Neural cell (in vitro differentiated cells): Measurements from ENCODE around the gene CCDC182. TPM values are rescaled to one million over a fixed set of nuclear protein-coding genes. Genes with fewer than 3 reads are reported as not detected.

Source experiments
- H2AFZ ChIP-seq: fragments of 200-600, 300-800 bp; sonication (generic), shearing (Covaris generic); 2 replicates; pipeline ENCODE4 v1.6.0; 2014; ENCODE audit warnings: low read depth, mild to moderate bottlenecking, antibody characterized with exemption, low read length, moderate library complexity
- H3F3A ChIP-seq: fragments of 200-600 bp; shearing (Covaris generic); 2 replicates; pipeline ENCODE4 v1.6.1; 2016; ENCODE audit warnings: mild to moderate bottlenecking, moderate library complexity, mixed read lengths, antibody characterized with exemption, low read length; ENCODE audit not compliant: insufficient read depth, poor library complexity, severe bottlenecking
- H3K27ac ChIP-seq: fragments of 200-600, 300-800 bp; sonication (generic), shearing (Covaris generic); 2 replicates; pipeline ENCODE4 v1.5.1; 2014; ENCODE audit warnings: mild to moderate bottlenecking, low read length, moderate library complexity
- H3K27me3 ChIP-seq: fragments of 300-800, 200-600 bp; sonication (generic), shearing (Covaris generic); 2 replicates; pipeline ENCODE4 v1.6.0; 2014; ENCODE audit warnings: mild to moderate bottlenecking, low read depth, low read length, moderate library complexity; ENCODE audit not compliant: insufficient read depth
- H3K36me3 ChIP-seq: fragments of 300-800, 200-600 bp; sonication (generic), shearing (Covaris generic); 2 replicates; pipeline ENCODE4 v1.5.1; 2014; ENCODE audit warnings: mild to moderate bottlenecking, antibody characterized with exemption, low read length, moderate library complexity; ENCODE audit not compliant: insufficient read depth
- H3K4me2 ChIP-seq: fragments of 300-800, 200-600 bp; sonication (generic), shearing (Covaris generic); 2 replicates; pipeline ENCODE4 v1.6.0; 2014; ENCODE audit warnings: mild to moderate bottlenecking, low read length
- H3K4me3 ChIP-seq: fragments of 300-800, 200-600 bp; sonication (generic), shearing (Covaris generic); 2 replicates; pipeline ENCODE4 v1.5.1; 2014; ENCODE audit warnings: mild to moderate bottlenecking, low read length, moderate library complexity
- H3K79me2 ChIP-seq: fragments of 200-600 bp; shearing (Covaris generic); replicated peaks from 2 replicates; pipeline ENCODE4 v1.6.0; 2014; ENCODE audit warnings: mild to moderate bottlenecking, low read length, moderate library complexity; ENCODE audit not compliant: insufficient read depth
- H3K9ac ChIP-seq: fragments of 300-800, 200-600 bp; sonication (generic), shearing (Covaris generic); 2 replicates; pipeline ENCODE4 v1.6.1; 2016; ENCODE audit warnings: mild to moderate bottlenecking, low read length, mixed read lengths
- H3K9me2 ChIP-seq: fragments of 200-600 bp; shearing (Covaris generic); 2 replicates; pipeline ENCODE4 v1.6.1; 2016; ENCODE audit warnings: mild to moderate bottlenecking, low read length, mixed read lengths; ENCODE audit not compliant: insufficient read depth
- H3K9me3 ChIP-seq: fragments of 200-600, 300-800 bp; sonication (generic), shearing (Covaris generic); 2 replicates; pipeline ENCODE4 v1.6.1; 2016; ENCODE audit warnings: mild to moderate bottlenecking, mixed run types, low read length, moderate library complexity, mixed read lengths
- H4K20me1 ChIP-seq: fragments of 200-600 bp; shearing (Covaris generic); 2 replicates; pipeline ENCODE4 v1.6.1; 2016; ENCODE audit warnings: mild to moderate bottlenecking, mixed run types; ENCODE audit not compliant: insufficient read depth
- CTCF ChIP-seq: fragments of 450-650 bp; IDR thresholded peaks from 2 replicates; pipeline ENCODE4 v1.5.1; 2014; ENCODE audit warnings: antibody characterized with exemption, mild to moderate bottlenecking, moderate library complexity; ENCODE audit not compliant: poor library complexity, severe bottlenecking
- EP300 ChIP-seq: fragments of 450-650 bp; conservative IDR thresholded peaks from 2 replicates; pipeline ENCODE4 v1.6.1; 2014; ENCODE audit warnings: antibody characterized with exemption, mild to moderate bottlenecking, moderate library complexity; ENCODE audit not compliant: poor library complexity, severe bottlenecking
- EZH2 ChIP-seq: fragments of 200-600, 300-800 bp; shearing (Covaris generic), sonication (generic); IDR thresholded peaks from 2 replicates; pipeline ENCODE4 v1.6.1; 2014; ENCODE audit warnings: antibody characterized with exemption, low read length, borderline replicate concordance, mild to moderate bottlenecking; ENCODE audit not compliant: insufficient read depth, poor library complexity, severe bottlenecking
- MXI1 ChIP-seq: fragments of 450-650 bp; conservative IDR thresholded peaks from 2 replicates; pipeline ENCODE4 v1.6.1; 2014; ENCODE audit warnings: antibody characterized with exemption, mild to moderate bottlenecking; ENCODE audit not compliant: poor library complexity, severe bottlenecking
- POLR2AphosphoS5 ChIP-seq: IDR thresholded peaks from 2 replicates; pipeline ENCODE4 v1.6.1; 2012
- RAD21 ChIP-seq: fragments of 450-650 bp; conservative IDR thresholded peaks from 2 replicates; pipeline ENCODE4 v1.6.1; 2014; ENCODE audit warnings: antibody characterized with exemption, mild to moderate bottlenecking, moderate library complexity
- REST ChIP-seq: IDR thresholded peaks from 2 replicates; pipeline ENCODE4 v1.6.1; 2012; ENCODE audit warnings: borderline replicate concordance
- SMC3 ChIP-seq: fragments of 450-650 bp; conservative IDR thresholded peaks from 2 replicates; pipeline ENCODE4 v1.6.1; 2014; ENCODE audit warnings: antibody characterized with exemption, mild to moderate bottlenecking, moderate library complexity; ENCODE audit not compliant: poor library complexity
- TAF1 ChIP-seq: IDR thresholded peaks from 2 replicates; pipeline ENCODE4 v1.6.1; 2012; ENCODE audit warnings: low read depth
- polyA plus RNA-seq: library from polyadenylated mRNA; depleted of rRNA; stranded (reverse); fragments of >200 nt; gene quantifications from 2 replicates; pipeline ENCODE4 v1.2.3, GENCODE V29; 2014

CCDC182 gene
- polyA plus RNA-seq, 1 donor from 2014 or later: not detected

- H3K36me3 ChIP-seq: no peaks in the 10 kb centered on the region
- H4K20me1 ChIP-seq: no peaks in the 10 kb centered on the region
- H3K27me3 ChIP-seq: no peaks in the 10 kb centered on the region
- H3K9me3 ChIP-seq: no peaks in the 10 kb centered on the region
- no peak overlapping the region for H3K4me3 ChIP-seq
- H3K9me2 ChIP-seq: no peaks in the 10 kb centered on the region
- no peak overlapping the region for H3K4me2 ChIP-seq
- no peak overlapping the region for H2AFZ ChIP-seq
- no peak overlapping the region for H3K9ac ChIP-seq
- no peak for TF ChIP-seq RAD21
- no peak for TF ChIP-seq EP300
- no peak for TF ChIP-seq SMC3
- TF ChIP-seq TAF1: no peak
- TF ChIP-seq EZH2: no peak
- TF ChIP-seq REST: no peak
- no peak for TF ChIP-seq CTCF
- no peak for TF ChIP-seq POLR2AphosphoS5
- TF ChIP-seq MXI1: no peak
- no peaks in the 10 kb centered on the region for H3F3A ChIP-seq
- no peaks in the 10 kb centered on the region for H3K79me2 ChIP-seq
- no peak overlapping the region for H3K27ac ChIP-seq
Measured at GRCh38 chr17:57752031-57752905, 7.2 kb upstream of the CCDC182 start.

- no peak overlapping the region for H3K27ac ChIP-seq
- H3K9me2 ChIP-seq: no peaks in the 10 kb centered on the region
- H3K4me3 ChIP-seq: no peak overlapping the region
- H4K20me1 ChIP-seq: no peaks in the 10 kb centered on the region
- no peaks in the 10 kb centered on the region for H3K79me2 ChIP-seq
- no peak overlapping the region for H3K4me2 ChIP-seq
- no peak overlapping the region for H2AFZ ChIP-seq
- H3K9ac ChIP-seq: no peak overlapping the region
- no peaks in the 10 kb centered on the region for H3K36me3 ChIP-seq
- no peak for TF ChIP-seq EZH2
- no peak for TF ChIP-seq EP300
- no peak for TF ChIP-seq POLR2AphosphoS5
- TF ChIP-seq CTCF: no peak
- TF ChIP-seq REST: no peak
- TF ChIP-seq RAD21: no peak
- TF ChIP-seq SMC3: no peak
- no peak for TF ChIP-seq MXI1
- no peak for TF ChIP-seq TAF1
- H3F3A ChIP-seq: no peaks in the 10 kb centered on the region
- H3K9me3 ChIP-seq: no peaks in the 10 kb centered on the region
- no peaks in the 10 kb centered on the region for H3K27me3 ChIP-seq
Measured at GRCh38 chr17:57751348-57751971, 6.4 kb upstream of the CCDC182 start.
